Cardiac muscle cell (in vitro differentiated cells and primary cell): ENCODE data around the gene QSOX1. TPM values are rescaled to one million over a fixed set of nuclear protein-coding genes. Genes with fewer than 3 reads are reported as not detected.
"Not testable (repeated sequence)": the region's sequence is repeated elsewhere in the genome, so short reads cannot be mapped to it uniquely, and the experiment has no call there.

ENCODE experiments used
- DNase-seq, 2 donors: peaks; one replicate each; pipeline versions ENCODE4 v3.0.0 to v3.0.0-alpha.2; 2010 to 2017; ENCODE audit warnings: low read depth in 1 of 2, low spot score in 1 of 2
- H3K27ac ChIP-seq: fragments of 200-600 bp; sonication (generic); 2 replicates; pipeline ENCODE4 v1.5.1; 2016
- H3K27me3 ChIP-seq: fragments of 200-600 bp; sonication (generic); 2 replicates; pipeline ENCODE4 v1.6.0; 2016; ENCODE audit warnings: control low read depth
- H3K36me3 ChIP-seq: fragments of 200-600 bp; sonication (generic); 2 replicates; pipeline ENCODE4 v1.5.1; 2016; ENCODE audit warnings: control low read depth
- H3K4me1 ChIP-seq: fragments of 200-600 bp; sonication (generic); 2 replicates; pipeline ENCODE4 v1.8.1; 2017; ENCODE audit warnings: low read depth, mild to moderate bottlenecking, mixed run types
- H3K4me3 ChIP-seq: fragments of 200-600 bp; sonication (generic); 2 replicates; pipeline ENCODE4 v1.5.1; 2016; ENCODE audit warnings: mild to moderate bottlenecking
- H3K9me3 ChIP-seq: fragments of 200-600 bp; sonication (generic); 2 replicates; pipeline ENCODE4 v1.5.1; 2017; ENCODE audit warnings: low read depth, mild to moderate bottlenecking, control low read depth
- polyA plus RNA-seq: library from polyadenylated mRNA; unstranded; fragments of >200 nt; fragmentation: Nextera tagmentation; extraction: Ambion mirVana; gene quantifications from 2 replicates; pipeline ENCODE4 v1.2.1, GENCODE V29; 2016
- total RNA-seq: library from RNA; depleted of rRNA; stranded (reverse); fragments of >200 nt; gene quantifications from 2 replicates; pipeline ENCODE4 v1.2.3, GENCODE V29; 2016
- TF ChIP-seq, protein P1 (sequence below): IDR thresholded peaks from 2 replicates; pipeline ENCODE4 v1.5.1; 2012; ENCODE audit warnings: low read depth, mild to moderate bottlenecking, low read length

QSOX1 gene
- total and polyA plus RNA-seq, 2 experiments from 2014 or later, result 23.2 to 37.8 TPM

DNA sequence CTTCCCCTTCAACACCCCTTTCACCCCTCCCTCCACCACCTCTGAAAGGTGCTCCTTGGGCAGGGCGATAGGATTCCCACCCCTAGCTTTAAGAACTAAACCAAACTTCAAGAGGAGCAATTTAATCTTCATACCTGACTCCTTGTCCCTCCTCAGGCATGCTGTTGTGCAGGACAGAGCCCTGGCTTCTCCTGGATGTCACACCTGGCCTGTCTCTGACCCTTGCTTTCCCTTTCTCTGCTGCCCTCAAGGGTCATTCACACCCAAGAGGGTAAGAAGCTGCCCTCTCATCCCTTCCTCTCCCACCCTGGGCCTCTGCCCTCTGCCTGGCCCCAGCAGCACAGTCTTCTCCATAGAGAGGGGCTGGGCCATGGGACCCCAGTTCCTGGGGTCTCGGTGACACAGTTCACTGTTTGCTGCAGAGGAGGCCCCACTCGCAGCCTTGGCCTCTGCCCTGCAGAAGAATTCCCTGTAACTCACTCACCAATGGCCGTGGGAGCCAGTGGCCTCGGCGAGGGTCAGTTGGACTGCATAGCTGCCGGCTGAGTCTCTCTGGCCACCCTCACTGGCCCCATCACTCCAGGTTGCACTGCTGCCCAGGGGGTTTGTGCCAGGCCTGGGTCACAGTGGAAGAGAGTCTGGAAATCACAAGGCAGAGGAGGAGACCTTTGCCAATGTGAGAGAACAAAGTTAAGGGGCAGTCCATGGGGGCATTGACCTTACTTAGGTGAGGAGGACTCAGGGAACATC is 47.0 kb downstream of the QSOX1 start:
- H3K36me3 ChIP-seq, result no peaks in the 10 kb centered on the region
- TF ChIP-seq, protein P1, sequence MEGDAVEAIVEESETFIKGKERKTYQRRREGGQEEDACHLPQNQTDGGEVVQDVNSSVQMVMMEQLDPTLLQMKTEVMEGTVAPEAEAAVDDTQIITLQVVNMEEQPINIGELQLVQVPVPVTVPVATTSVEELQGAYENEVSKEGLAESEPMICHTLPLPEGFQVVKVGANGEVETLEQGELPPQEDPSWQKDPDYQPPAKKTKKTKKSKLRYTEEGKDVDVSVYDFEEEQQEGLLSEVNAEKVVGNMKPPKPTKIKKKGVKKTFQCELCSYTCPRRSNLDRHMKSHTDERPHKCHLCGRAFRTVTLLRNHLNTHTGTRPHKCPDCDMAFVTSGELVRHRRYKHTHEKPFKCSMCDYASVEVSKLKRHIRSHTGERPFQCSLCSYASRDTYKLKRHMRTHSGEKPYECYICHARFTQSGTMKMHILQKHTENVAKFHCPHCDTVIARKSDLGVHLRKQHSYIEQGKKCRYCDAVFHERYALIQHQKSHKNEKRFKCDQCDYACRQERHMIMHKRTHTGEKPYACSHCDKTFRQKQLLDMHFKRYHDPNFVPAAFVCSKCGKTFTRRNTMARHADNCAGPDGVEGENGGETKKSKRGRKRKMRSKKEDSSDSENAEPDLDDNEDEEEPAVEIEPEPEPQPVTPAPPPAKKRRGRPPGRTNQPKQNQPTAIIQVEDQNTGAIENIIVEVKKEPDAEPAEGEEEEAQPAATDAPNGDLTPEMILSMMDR, result no peak
- no peak for DNase-seq
- H3K27ac ChIP-seq, result no peak overlapping the region
- H3K4me3 ChIP-seq, result no peak overlapping the region
- no peaks in the 10 kb centered on the region for H3K9me3 ChIP-seq
- H3K27me3 ChIP-seq, result no peaks in the 10 kb centered on the region
- no peaks in the 10 kb centered on the region for H3K4me1 ChIP-seq

DNA sequence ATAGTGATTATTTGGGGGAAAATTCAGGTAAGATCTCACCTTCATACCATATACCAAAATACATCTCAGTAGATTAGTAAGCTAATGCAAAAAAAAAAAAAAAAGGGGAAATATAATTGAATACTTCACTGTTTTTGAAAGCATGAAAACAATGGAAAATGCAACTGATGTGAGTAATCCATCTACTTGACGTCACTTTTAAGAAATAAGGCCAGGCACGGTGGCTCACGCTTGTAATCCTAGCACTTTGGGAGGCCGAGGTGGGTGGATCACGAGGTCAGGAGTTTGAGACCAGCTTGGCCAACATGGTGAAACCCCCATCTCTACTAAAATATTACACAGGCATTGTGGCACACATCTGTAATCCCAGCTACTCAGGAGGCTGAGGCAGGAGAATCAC is 47.9 kb downstream of the QSOX1 start:
- H3K4me1 ChIP-seq, H3K4me3 ChIP-seq, H3K27me3 ChIP-seq, H3K27ac ChIP-seq, DNase-seq, H3K36me3 ChIP-seq, H3K9me3 ChIP-seq: not testable (repeated sequence)

DNA sequence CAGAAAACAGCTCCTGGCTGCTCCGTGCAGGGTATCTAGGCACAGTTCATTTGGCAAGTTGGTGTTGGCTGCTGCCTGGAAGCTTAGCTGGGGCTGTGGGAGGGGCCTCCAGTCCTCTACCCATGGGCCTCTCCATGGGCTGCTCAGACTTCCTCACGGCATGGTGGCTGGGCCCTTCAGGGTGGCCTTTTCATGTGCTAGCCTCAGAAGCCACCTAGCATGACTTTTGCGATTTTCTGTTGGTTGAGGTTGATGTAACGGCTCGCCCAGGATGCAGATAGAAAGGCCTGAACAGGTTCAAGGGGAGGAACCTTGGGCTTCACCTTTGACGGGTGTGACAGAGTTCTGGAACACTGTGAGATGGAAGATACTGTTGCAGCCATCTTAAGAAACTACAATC is 49.6 kb downstream of the QSOX1 start:
- H3K27me3 ChIP-seq, result no peaks in the 10 kb centered on the region
- H3K9me3 ChIP-seq, result no peaks in the 10 kb centered on the region
- TF ChIP-seq, protein P1, result no peak
- DNase-seq, result no peak
- no peaks in the 10 kb centered on the region for H3K36me3 ChIP-seq
- H3K4me3 ChIP-seq, result no peak overlapping the region
- H3K4me1 ChIP-seq, result no peaks in the 10 kb centered on the region
- no peak overlapping the region for H3K27ac ChIP-seq

DNA sequence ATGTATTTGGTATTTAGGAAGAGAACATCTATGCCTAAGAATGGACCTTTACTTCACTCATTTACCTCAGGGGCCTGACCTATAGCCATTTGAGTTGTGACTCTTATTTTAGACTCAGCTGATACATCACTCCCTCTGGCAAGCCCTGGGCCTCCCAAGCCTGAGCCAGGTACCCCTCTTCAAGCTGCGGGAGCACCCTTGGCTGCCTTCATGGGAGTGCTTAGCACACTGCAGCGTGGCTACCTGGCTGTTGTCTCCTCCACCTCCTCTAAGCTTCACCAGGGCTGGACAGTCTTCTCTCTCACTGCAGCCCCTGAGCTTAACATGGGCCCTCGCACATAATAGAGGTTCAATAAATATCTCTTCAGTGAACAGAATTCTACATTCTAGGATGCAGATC is 51.9 kb downstream of the QSOX1 start:
- Histone ChIP-seq H3K27me3 (no peaks in the 10 kb centered on the region), H3K4me1 (no peaks in the 10 kb centered on the region), H3K36me3 (no peaks in the 10 kb centered on the region), H3K27ac (no peak overlapping the region), H3K4me3 (no peak overlapping the region), H3K9me3 (no peaks in the 10 kb centered on the region)
- DNase-seq, result no peak
- TF ChIP-seq, protein P1, result no peak

DNA sequence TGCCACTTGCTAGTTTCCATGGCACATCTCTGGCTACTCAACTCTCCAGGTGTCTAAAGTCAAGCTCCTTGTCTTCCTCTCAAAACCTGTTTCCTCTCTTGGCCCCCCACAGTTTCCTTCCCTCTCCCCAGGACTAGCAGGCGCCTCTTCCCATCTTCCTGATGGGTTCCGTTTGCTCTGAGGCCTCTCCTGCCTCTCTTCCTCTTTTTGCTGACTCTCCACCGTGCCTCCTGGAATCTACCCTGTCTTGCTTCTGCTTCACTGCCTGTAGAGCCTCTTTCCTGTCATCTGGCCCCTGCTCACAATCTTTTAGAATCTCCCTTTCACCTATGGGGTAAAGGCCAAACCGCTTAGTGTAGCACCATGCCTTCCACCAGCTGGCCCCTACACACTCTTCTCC is 53.6 kb downstream of the QSOX1 start:
- H3K4me3 ChIP-seq, result no peak overlapping the region
- no peaks in the 10 kb centered on the region for H3K9me3 ChIP-seq
- no peaks in the 10 kb centered on the region for H3K4me1 ChIP-seq
- no peaks in the 10 kb centered on the region for H3K27me3 ChIP-seq
- DNase-seq, result no peak
- no peak overlapping the region for H3K27ac ChIP-seq
- H3K36me3 ChIP-seq, result no peaks in the 10 kb centered on the region
- TF ChIP-seq, protein P1, result no peak

DNA sequence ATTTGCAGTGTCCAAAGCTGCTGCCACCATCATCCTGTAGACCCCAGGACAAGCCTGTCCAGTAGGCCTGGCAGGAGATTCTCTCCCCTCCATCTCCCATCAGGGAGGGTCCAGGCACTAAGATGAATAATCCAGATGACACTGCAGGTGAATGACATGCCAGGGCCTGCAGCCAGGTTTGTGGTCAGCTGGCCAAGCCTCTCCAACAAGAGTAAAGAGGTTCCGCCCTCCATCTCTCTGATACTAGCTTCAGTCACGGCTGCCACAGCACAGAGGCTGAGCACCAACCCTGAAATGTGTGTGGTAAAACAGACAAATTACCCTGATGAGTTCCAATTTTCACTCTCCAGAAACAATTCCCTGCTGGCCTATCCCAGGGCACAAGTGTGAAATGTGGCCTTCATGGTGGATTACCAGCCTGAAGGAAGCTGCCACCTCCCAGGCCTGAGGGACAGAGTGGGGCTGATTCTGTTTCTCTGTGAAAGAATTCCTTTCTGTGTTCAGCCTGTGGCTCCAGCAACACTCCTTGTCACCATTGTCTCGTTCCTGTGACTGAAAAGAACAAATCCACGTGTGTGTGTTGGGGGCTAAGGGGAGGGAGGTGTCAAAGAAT is 55.4 kb downstream of the QSOX1 start:
- H3K4me3 ChIP-seq, result no peak overlapping the region
- H3K9me3 ChIP-seq, result no peaks in the 10 kb centered on the region
- no peaks in the 10 kb centered on the region for H3K27me3 ChIP-seq
- no peaks in the 10 kb centered on the region for H3K4me1 ChIP-seq
- TF ChIP-seq, protein P1, result no peak
- H3K27ac ChIP-seq, result no peak overlapping the region
- no peaks in the 10 kb centered on the region for H3K36me3 ChIP-seq
- no peak for DNase-seq
